HS-5 (cell line): ENCODE data around the gene BCL2L12.
"Not testable (repeated sequence)": the region's sequence is repeated elsewhere in the genome, so short reads cannot be mapped to it uniquely, and the experiment has no call there.

Source experiments
- DNase-seq: peaks from one replicate; pipeline ENCODE4 v3.0.0-alpha.2; 2012; ENCODE audit warnings: low read depth

Gene BCL2L12, protein sequence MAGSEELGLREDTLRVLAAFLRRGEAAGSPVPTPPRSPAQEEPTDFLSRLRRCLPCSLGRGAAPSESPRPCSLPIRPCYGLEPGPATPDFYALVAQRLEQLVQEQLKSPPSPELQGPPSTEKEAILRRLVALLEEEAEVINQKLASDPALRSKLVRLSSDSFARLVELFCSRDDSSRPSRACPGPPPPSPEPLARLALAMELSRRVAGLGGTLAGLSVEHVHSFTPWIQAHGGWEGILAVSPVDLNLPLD

DNA sequence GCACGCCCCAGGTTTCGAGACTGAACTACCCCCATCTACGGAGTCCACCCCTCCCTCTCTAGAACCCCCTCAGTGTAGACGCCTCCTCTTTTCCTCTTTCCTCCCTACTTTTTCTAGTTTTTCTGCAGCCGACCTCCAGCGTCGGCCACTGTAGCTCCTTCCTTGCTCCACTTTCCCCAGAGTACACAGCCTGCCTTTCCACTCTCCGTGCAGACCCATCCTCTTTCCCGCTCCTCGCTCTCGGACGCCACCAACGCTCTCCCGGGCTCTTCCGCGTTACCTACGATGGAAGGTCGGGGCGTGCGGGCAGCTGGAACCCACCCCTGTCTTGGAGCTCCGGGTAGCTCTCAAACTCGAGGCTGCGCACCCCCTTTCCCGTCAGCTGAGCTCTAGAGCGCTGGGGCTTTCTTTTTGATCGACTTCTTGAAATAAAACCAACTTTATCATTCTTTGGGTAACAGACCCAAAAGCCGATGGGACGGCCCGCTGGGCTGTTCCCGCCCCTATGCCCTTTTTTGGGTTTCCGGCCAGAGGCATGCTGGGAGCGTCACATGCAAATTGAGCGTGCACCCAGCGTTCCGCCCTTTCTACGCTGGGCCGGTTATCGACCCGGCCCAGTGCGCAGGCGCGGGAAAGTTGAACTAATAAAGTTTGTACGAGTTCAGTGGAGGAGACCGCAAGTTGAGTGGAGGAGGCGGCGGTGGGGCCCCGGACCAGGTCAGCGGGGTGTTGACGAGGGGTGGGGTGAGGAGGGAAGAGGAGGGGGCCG lies at the start of gene BCL2L12, which contains the start of gene IRF3:
TSS of gene BCL2L12 (plus strand) at position 583 of the 769 bp plus-strand sequence. CDS start 760 bp downstream, outside the sequence.
TSS of gene IRF3 (minus strand) at position 507 of the 769 bp plus-strand sequence. CDS start 1,019 bp downstream, outside the sequence.
- DNase-seq = peak; percentile 87

DNA sequence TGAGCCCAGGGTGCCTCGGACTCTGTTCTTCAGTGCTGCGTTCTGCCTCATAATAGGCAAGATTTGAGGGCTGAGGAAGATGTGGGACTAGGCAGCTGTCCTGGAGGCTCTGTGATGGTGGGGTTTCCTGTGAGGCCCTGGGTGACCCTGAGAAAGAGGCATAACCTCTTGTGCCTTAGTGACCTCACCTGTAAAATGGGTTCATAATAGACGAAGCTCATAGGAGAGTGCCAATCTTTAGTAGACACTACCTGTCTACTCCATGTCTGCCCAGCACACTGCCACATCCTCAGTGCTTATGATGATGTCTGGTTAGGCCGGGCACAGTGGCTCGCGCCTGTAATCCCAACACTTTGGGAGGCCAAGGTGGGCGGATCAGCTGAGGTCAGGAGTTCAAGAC lies 49.2 kb upstream of the BCL2L12 start:
- DNase-seq = no peak

- no peak for DNase-seq
Observed at GRCh38 chr19:49616945-49617344, 48.8 kb upstream of the BCL2L12 start.

DNA sequence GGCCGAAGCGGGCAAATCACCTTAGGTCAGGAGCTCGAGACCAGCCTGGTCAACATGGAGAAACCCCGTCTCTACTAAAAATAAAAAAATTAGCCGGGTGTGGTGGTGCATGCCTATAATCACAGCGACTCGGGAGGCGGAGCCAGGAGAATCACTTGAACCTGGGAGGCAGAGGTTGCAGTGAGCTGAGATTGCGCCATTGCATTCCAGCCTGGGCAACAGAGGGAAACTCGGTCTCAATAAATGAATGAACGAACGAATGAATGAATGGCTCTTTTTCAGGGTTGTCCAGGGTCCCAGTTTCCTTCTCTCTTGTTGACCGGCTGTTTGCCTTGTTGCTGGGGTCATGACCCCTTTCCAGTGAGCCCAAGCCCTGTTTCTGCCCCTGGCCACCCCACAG lies 47.9 kb upstream of the BCL2L12 start:
- DNase-seq = not testable (repeated sequence)

DNA sequence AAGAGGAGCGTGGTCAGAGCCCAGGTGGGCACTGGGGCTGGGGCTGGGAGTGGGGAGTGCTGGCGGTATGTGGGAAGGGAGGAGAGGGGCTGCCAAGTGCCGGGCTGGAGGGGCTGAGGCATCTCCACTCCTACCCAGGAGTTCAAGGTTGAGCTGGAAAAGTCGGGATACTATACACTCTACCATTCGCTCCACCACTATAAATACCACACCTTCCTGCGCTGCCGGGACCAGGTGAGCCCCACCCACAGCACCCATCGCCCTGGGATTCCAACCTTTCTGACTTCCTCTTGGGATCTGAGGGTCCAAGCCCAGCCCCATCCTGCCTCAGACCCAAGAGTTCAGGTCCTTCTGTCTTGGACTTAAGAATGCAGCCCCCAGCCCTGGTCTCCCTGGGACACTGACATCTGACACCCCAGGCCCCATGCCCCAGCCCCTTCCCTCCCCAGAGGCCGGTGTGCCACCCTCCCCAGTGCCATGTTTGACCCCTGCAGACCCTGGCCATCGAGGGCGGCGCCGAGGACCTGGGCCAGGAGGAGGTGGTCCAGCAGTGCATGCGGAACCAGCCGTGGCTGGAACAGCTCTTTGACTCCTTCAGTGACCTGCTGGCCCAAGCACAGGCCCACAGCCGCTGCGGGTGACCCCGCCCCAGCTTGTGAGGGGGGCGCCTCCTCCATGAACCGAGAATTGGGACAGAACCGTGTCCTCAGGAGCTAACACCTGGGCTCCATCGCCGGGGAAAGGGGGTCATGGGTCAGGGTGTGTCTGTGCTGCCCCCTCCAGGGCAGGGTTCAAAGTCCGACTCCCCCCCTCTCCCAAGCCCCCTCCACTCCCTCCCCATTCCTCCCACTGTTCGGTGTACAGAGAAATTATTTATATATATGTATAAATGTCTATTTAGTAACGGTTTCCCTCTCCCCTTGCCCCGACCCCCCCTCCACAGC lies 40.5 kb upstream of the BCL2L12 start:
- no peak for DNase-seq

GRCh38 chr19:49626226-49626625 lies 39.5 kb upstream of the BCL2L12 start:
- DNase-seq = no peak

DNA sequence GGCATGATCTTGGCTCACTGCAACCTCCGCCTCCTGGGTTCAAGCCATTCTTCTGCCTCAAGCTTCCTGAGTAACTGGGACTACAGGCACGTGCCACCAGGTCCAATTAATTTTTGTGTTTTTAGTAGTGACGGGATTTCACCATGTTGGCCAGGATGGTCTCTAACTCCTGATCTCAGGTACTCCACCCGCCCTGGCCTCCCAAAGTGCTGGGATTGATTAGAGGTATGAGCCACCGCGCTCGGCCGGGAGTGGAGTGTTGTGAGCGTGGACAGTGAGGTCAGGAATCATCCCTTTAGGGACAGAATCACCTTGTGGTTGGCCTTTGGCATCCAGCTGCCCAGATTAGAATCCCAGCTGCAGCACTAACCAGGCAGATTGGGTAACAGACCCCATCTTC lies 36.1 kb upstream of the BCL2L12 start:
- no peak for DNase-seq

DNA sequence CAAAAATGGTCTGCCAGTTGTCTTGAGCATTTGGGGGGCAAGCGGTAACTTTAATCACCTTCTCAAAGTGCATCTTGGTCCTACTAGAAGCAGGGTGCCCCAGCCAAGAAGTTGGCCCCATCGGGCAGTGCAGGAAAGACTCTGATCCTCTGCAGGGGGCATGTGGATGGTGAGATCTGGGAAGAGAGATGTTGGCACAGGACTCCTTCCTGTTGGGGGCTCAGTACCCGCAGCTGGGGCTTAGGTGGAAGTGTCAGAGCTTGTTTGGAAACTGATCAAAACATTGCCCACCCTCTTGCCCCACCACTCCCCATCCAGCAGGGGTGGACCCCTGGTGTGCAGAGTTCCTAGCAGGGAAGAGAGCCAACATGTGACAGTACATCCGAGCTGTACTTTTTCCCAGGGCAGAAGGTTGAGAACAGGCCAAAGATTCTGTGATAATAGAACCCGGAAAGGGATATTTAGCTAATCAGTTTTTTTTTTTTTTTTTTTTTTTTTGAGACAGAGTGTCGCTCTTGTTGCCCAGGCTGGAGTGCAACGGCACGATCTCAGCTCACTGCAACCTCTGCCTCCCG lies 34.6 kb upstream of the BCL2L12 start:
- no peak for DNase-seq

- DNase-seq = no peak
Observed at GRCh38 chr19:49631610-49632192, 34.0 kb upstream of the BCL2L12 start.

DNA sequence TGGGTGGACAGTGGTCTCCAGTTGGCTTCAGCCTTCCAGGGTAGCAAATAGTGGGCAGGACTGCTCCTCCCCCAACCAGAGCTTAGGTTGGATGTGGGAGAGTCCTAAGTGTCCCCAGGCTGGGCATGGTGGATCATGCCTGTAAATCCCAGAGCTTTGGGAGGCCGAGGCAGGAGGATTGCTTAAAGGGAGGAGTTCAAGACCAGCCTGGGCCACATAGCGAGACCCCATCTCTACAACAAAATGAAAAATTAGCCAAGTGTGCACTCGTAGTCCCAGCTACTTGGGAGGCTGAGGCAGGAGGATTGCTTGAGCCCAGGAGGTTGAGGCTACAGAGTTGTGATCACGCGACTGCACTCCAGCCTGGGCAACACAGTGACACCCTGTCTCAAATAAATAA lies 33.2 kb upstream of the BCL2L12 start:
- no peak for DNase-seq

DNA sequence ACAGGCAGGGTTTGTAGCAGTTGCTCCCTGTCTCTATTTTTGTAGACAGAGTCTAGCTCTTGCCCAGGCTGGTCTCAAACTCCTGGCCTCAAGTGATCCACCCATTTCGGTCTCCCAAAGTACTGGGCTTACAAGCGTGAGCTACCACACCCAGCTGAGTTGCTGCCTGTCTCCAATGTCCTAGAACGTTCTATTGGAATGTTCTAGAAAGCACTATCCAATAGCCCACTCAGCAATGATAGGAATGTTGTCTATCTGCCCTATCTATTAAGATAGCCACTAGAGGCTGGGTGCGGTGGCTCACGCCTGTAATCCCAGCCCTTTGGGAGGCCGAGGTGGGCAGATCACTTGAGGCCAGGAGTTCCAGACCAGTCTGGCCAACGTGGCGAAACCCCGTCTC lies 32.5 kb upstream of the BCL2L12 start:
- not testable (repeated sequence) for DNase-seq

- no peak for DNase-seq
Observed at GRCh38 chr19:49635530-49636232, 30.1 kb upstream of the BCL2L12 start.

GRCh38 chr19:49636233-49636932 lies 29.4 kb upstream of the BCL2L12 start:
- no peak for DNase-seq

DNA sequence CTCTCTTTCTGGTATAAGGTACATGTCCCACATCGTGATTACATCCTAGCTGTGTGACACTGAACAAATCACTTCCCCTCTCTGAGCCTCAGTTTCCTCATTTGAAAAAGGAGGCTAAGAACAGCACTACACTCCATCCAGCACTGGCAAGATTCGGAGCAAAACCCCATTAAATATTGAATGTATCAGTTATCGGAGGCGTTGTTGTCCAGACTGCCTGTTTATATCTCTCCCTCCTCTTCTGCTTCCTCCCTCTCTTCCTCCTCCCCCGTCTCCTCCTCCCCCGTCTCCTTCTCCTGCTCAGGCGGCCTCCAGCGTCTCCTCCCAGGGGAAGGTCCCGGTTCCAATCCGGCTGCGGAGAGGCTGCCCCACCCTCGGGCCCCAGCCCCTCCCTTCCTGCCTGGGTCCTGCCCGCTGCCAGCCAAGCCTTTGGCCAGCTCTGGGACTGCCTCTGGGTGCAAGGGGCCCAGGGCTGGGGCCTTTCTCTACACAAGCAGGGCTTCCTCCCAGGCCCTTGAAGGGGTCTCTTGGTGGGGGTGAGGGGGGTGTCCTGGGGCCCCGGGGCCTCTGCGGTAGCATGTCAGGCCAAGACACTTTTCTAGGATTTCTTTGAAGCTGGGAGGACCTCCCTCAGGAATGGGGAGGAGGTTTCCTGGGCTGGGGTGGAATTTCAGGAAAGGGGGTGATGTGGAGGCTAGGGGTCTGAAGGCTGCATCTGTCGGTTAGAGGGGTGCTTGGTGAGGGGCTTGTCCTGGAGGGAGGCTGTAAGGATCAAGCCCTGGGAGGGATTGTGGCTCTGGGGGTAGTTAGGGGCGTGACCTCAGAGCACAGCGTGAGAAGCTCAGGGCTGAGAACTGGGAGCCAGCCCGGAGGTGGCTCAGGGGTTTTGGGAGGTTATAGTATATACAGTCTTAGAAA lies 27.7 kb upstream of the BCL2L12 start:
- no peak for DNase-seq

DNA sequence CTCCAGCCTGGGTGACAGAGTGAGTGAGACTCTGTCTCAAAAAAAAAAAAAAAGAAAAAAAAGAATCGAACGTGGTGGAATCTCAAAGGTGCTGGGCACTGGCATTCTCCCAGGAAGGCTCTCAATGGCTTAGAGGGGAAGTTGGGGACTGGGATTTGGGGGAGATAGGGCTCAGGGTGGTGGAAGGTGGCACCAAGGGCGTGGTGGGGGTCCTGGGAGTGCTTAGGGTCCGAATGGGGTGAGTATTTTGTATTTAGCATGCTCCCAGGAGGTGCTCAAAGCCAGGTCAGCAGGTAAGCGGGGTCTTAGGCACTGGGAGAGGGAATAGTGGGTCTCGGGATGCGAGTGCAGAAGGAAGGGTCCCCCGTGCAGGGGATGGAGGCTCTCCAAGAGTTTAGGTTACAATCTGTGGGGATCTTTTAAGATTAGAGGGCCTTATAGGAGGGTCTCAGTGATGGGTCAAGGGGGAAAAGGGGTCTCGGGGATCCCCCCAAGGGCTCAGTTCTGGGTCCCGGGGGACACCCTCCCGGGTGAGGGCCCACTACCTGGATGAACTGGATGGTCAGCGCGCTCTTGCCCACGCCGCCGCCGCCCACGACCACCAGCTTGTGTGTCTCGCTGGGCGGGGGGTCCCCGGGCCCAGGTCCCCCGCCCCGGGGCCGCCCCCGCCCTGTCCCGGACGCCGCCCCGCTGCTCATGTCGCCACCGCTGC lies 26.2 kb upstream of the BCL2L12 start:
- no peak for DNase-seq

DNA sequence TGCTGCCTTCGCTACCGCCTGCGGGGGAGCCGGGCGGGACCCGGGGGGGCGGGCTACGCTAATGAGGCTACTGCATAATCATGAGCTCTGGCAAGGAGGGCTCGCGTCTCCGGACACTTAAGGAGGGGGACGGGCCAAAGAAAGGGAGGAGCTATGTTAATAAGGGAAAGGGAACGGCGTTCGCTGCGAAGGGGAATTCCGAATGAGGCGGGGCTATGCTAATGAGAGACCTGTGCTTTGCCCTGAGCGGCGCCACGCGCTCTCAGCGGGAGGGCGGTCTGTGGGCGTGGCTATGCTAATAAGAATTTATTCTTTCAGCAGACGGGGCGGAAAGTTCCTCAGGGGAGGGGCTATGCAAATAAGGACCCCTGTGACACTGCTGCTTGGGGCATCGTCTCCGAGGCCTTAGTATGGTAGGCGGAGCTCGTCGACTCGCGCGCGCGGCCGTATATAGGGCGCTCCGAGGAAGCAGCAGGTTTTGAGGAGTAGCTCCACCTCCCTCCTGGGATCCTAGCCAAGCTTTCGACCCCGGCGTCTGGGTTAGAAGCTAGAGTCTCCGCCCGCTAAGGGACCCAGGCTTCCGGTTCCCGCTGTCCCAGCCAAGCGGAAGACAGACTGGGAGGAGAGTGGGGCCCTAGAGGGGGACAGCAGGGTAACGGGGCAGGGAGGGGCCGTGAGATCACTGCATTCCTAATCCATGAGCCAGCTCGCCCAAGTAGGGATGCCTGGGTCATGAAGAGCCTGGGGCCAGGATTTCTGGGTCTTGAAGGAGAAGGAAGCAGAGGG lies 25.4 kb upstream of the BCL2L12 start, which contains the start of gene RRAS:
TSS of gene RRAS (minus strand) at position 31 of the 786 bp plus-strand sequence. CDS start 45 bp downstream, outside the sequence.
- peak; percentile 100 for DNase-seq

DNA sequence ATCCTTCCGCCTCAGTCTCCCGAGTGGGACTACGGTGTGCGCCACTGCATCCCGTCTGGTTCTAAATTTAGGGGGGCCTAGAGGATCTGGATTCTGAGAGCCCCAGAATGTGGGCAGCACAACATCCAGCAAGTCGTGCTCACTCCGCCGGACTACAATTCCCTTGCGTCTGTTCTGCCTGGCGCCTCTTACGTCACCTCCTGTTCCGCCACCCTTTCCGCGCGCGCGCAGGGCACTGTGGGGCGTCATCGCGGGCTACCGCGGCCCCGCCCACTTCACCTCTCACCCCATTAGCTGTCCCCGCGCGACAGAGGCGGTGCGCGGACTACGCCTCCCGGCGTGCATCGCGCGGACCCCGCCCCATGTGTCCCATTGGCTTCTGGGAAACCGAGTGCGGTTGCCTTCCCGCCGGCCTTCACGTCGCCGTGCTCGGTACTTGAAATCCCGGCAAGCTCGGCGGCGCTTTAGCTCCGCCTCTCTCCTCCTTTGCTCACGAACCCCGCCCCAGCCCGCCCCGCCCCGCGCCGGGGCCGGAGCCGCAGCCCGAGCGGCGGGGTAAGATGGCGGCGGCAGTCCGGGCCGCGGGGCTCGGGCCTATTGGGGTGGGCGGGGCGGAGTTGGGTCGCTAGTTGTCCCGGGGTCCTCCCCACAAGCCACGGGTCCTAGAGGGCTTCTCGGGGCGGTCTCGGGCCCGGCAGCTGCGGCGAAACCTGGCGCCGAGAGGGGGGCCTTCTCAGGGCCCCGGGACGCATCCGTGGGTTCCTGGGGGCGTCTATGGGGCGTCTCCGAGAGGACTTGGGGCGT lies 23.8 kb upstream of the BCL2L12 start, which contains the start of gene SCAF1:
TSS of gene SCAF1 (plus strand) at position 522 of the 804 bp plus-strand sequence. CDS start 2,818 bp downstream, outside the sequence.
- peak; percentile 96 for DNase-seq
